Mammary epithelial cell (primary cell): ENCODE data around the gene PHLDB2.

Experiments
- CTCF ChIP-seq, 2 donors: IDR thresholded peaks in 1 of 2; conservative IDR thresholded peaks in 1 of 2; 2 replicates each; pipeline ENCODE4 v1.5.1; 2011 to 2012; ENCODE audit warnings: inconsistent platforms in 2 of 2, low read length in 2 of 2, mild to moderate bottlenecking in 2 of 2, control low read depth in 1 of 2, low read depth in 1 of 2; ENCODE audit not compliant: insufficient read depth in 1 of 2; ENCODE audit errors: extremely low read depth in 1 of 2
- EZH2 ChIP-seq: IDR thresholded peaks from 2 replicates; pipeline ENCODE4 v1.6.1; 2012; ENCODE audit warnings: low read length, inconsistent platforms, borderline replicate concordance

GRCh38 chr3:111932946-111933345 is 73.9 kb downstream of the PHLDB2 start:
- TF ChIP-seq CTCF (conservative IDR thresholded peaks at IDR 0.05 in 1 of 2, IDR thresholded peaks at IDR 0.05 in 1 of 2; ENCODE audit: extremely low read depth in 1 of 2, insufficient read depth in 1 of 2, low read depth in 1 of 2, low read length in 2 of 2), result no peak
- no peak for TF ChIP-seq EZH2
